Measurements from ENCODE around the gene MRPL9. TPM values are rescaled to one million over a fixed set of nuclear protein-coding genes. Genes with fewer than 3 reads are reported as not detected.

MRPL9 gene
- total and polyA plus RNA-seq, 2 experiments from 2014 or later: 89.0 to 126 TPM

DNA sequence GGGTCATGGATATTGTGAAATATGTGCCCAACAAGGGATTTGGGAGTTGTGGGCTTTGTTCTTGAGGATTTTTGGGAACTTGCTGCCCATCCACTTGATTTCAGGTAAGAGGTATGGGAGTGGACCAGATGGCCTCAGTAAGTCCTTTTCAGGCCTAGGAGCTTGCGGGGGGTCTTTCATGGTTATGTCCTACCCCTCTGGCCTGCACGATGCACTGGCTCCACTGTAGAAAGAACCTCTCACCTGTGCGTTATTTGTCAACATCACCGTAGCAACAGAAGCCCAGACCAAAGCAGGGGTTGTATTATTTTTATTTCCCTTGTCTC lies 33.4 kb downstream of the MRPL9 start:
- Histone ChIP-seq H3K27me3 (ENCODE audit: insufficient read depth) (no peaks in the 10 kb centered on the region), H3K4me1 (ENCODE audit: insufficient read depth) (peaks cover 24% of the 10 kb centered on the region), H2AFZ (no peak overlapping the region), H3K36me3 (ENCODE audit: insufficient read depth) (no peaks in the 10 kb centered on the region), H3K9me2 (ENCODE audit: insufficient read depth) (no peaks in the 10 kb centered on the region), H4K20me1 (replicated peaks; ENCODE audit: insufficient read depth) (no peaks in the 10 kb centered on the region), H3K27ac (ENCODE audit: low read depth) (no peak overlapping the region), H3K79me2 (replicated peaks; ENCODE audit: insufficient read depth) (no peaks in the 10 kb centered on the region), H3K4me3 (no peak overlapping the region), H3F3A (replicated peaks; ENCODE audit: low read depth) (0 out of 2 replicates have a peak, but pooled peaks cover 3% of the 10 kb centered on the region), H3K4me2 (no peak overlapping the region)
- H3K27ac Mint-ChIP-seq: no peak overlapping the region
- no peak for ATAC-seq
- H3K4me3 Mint-ChIP-seq: no peak overlapping the region
- H3K27me3 Mint-ChIP-seq (ENCODE audit: insufficient read depth, low read depth, poor library complexity): peaks cover 9% of the 10 kb centered on the region
- peaks cover 27% of the 10 kb centered on the region for H3K4me1 Mint-ChIP-seq
- no peaks in the 10 kb centered on the region for H3K9me3 Mint-ChIP-seq
- DNase-seq (ENCODE audit: low spot score): no peak
- TF ChIP-seq ZNF331 (CRISPR knock-in tag; IDR thresholded peaks at IDR 0.05; ENCODE audit: low read depth) (no peak), ETS1 (IDR thresholded peaks at IDR 0.05) (no peak), JUNB (IDR thresholded peaks at IDR 0.05; ENCODE audit: unreplicated experiment) (no peak), STAT1 (IDR thresholded peaks at IDR 0.05; ENCODE audit: unreplicated experiment) (no peak), POLR2AphosphoS5 (IDR thresholded peaks at IDR 0.05; ENCODE audit: low read depth) (no peak), ZNF114 (CRISPR knock-in tag; IDR thresholded peaks at IDR 0.05) (no peak), NANOG (IDR thresholded peaks at IDR 0.05; ENCODE audit: borderline replicate concordance) (no peak), ZNF462 (CRISPR knock-in tag; IDR thresholded peaks at IDR 0.05) (no peak), EZH2 (IDR thresholded peaks at IDR 0.05; ENCODE audit: low read depth, unreplicated experiment) (no peak), CREB1 (CRISPR knock-in tag; IDR thresholded peaks at IDR 0.05; ENCODE audit: low read depth) (no peak), EZH2phosphoT487 (IDR thresholded peaks at IDR 0.05; ENCODE audit: unreplicated experiment) (no peak)
- TF ChIP-seq, protein P1, sequence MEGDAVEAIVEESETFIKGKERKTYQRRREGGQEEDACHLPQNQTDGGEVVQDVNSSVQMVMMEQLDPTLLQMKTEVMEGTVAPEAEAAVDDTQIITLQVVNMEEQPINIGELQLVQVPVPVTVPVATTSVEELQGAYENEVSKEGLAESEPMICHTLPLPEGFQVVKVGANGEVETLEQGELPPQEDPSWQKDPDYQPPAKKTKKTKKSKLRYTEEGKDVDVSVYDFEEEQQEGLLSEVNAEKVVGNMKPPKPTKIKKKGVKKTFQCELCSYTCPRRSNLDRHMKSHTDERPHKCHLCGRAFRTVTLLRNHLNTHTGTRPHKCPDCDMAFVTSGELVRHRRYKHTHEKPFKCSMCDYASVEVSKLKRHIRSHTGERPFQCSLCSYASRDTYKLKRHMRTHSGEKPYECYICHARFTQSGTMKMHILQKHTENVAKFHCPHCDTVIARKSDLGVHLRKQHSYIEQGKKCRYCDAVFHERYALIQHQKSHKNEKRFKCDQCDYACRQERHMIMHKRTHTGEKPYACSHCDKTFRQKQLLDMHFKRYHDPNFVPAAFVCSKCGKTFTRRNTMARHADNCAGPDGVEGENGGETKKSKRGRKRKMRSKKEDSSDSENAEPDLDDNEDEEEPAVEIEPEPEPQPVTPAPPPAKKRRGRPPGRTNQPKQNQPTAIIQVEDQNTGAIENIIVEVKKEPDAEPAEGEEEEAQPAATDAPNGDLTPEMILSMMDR (conservative IDR thresholded peaks at IDR 0.05; ENCODE audit: low read depth in 2 of 2): no peak
- TF ChIP-seq, protein P2, sequence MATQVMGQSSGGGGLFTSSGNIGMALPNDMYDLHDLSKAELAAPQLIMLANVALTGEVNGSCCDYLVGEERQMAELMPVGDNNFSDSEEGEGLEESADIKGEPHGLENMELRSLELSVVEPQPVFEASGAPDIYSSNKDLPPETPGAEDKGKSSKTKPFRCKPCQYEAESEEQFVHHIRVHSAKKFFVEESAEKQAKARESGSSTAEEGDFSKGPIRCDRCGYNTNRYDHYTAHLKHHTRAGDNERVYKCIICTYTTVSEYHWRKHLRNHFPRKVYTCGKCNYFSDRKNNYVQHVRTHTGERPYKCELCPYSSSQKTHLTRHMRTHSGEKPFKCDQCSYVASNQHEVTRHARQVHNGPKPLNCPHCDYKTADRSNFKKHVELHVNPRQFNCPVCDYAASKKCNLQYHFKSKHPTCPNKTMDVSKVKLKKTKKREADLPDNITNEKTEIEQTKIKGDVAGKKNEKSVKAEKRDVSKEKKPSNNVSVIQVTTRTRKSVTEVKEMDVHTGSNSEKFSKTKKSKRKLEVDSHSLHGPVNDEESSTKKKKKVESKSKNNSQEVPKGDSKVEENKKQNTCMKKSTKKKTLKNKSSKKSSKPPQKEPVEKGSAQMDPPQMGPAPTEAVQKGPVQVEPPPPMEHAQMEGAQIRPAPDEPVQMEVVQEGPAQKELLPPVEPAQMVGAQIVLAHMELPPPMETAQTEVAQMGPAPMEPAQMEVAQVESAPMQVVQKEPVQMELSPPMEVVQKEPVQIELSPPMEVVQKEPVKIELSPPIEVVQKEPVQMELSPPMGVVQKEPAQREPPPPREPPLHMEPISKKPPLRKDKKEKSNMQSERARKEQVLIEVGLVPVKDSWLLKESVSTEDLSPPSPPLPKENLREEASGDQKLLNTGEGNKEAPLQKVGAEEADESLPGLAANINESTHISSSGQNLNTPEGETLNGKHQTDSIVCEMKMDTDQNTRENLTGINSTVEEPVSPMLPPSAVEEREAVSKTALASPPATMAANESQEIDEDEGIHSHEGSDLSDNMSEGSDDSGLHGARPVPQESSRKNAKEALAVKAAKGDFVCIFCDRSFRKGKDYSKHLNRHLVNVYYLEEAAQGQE (IDR thresholded peaks at IDR 0.05; ENCODE audit: unreplicated experiment): no peak
- no peaks in the 10 kb centered on the region for H3K36me3 Mint-ChIP-seq (ENCODE audit: low read depth)
